GM21515 (cell line): ENCODE results near the gene SLC25A12.

Experiments
- ATAC-seq: cut with Tn5 transposase; IDR thresholded peaks from one replicate; pipeline ENCODE4 v1.9.1; 2021; ENCODE audit not compliant: unreplicated experiment

The SLC25A12 gene

GRCh38 chr2:171735991-171736710 lies 157.9 kb downstream of the SLC25A12 start:
- ATAC-seq = no peak
